WI38 (cell line): ENCODE results near the gene ZBTB38.

ENCODE experiments used
- H3K4me3 ChIP-seq: 2 replicates; pipeline ENCODE4 v1.5.1; 2011; ENCODE audit warnings: low read depth, mild to moderate bottlenecking, control low read depth, low read length
- CTCF ChIP-seq: IDR thresholded peaks from 2 replicates; pipeline ENCODE4 v1.5.1; 2012; ENCODE audit warnings: low read depth, mild to moderate bottlenecking, control low read depth, low read length

ZBTB38 gene

GRCh38 chr3:141375381-141376301 lies 7.3 kb downstream of the ZBTB38 start:
- no peak for TF ChIP-seq CTCF
- no peak overlapping the region for H3K4me3 ChIP-seq

DNA sequence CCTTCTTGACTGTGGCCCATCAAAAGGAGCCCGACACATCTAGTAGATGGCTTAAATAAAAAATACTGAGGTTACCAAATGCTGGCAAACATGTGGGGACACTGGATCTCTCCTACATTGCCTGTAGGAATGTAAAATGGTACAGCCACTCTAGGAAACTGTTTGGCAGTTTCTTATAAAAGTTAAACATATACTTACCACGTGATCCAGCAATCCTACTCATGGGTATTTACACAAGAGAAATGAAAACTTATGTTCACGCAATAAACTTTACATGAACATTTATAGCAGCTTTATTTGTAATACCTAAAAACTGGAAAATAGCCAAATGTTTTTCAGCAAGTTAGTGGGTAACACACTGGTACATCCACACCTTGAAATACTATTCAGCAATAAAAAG lies 9.1 kb downstream of the ZBTB38 start:
- TF ChIP-seq CTCF = no peak
- no peak overlapping the region for H3K4me3 ChIP-seq

GRCh38 chr3:141378556-141378955 lies 10.3 kb downstream of the ZBTB38 start:
- TF ChIP-seq CTCF = no peak
- no peak overlapping the region for H3K4me3 ChIP-seq

GRCh38 chr3:141379250-141379966 lies 11.1 kb downstream of the ZBTB38 start:
- no peak overlapping the region for H3K4me3 ChIP-seq
- no peak for TF ChIP-seq CTCF

DNA sequence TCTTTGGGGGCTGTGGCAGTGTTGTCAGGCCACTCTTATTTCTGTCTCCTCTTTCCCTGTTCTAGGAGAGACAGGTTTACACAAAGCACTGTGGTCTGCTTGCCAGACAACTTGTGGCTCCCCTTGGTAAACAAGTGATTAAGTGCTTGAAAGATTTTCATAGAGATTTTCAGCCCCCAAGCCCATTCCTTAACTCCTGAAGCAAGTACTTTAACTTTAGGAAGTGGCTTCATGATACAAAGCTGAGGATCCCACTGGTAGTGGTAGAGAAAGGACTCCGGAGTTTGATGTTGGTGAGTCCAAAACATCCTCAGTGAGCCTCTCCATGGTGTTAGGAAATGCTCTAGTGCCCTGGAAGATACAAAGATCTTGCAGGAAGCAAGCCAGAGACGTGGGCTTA lies 12.0 kb downstream of the ZBTB38 start:
- TF ChIP-seq CTCF = no peak

GRCh38 chr3:141380987-141381386 lies 12.7 kb downstream of the ZBTB38 start:
- no peak overlapping the region for H3K4me3 ChIP-seq
- no peak for TF ChIP-seq CTCF

More for the DNA sequence above, 12.0 kb downstream of the ZBTB38 start:
- no peak overlapping the region for H3K4me3 ChIP-seq

DNA sequence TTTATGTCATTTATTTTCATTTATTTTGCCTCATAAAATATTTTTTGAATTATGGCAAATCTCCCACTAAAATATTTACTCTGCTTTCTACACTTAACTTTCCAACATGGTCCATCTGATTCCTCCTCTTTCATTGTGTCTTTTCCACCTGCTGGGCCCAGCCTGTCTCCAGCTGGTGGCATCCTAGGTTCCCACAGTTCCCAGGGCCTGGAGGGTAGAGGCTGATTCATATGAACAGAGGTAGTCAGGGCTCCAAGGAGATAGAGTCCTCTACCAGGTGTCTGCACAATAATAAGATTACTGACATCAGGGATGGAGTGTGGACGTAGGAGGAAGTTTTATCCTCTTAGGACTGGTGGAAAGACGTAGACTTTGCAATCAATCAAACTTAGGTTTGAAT lies 14.3 kb downstream of the ZBTB38 start:
- TF ChIP-seq CTCF = no peak
- H3K4me3 ChIP-seq = no peak overlapping the region
